H4 (cell line): ENCODE measurements around the gene PDPK1. TPM values are rescaled to one million over a fixed set of nuclear protein-coding genes. Genes with fewer than 3 reads are reported as not detected.
"Not testable (repeated sequence)": the region's sequence is repeated elsewhere in the genome, so short reads cannot be mapped to it uniquely, and the experiment has no call there.

Source experiments
- DNase-seq: peaks from one replicate; pipeline ENCODE4 v3.0.0-alpha.2; 2015; ENCODE audit warnings: low spot score
- total RNA-seq: library from RNA; depleted of rRNA; stranded (reverse); fragments of >200 nt; shearing (Covaris generic); gene quantifications from 2 replicates; pipeline ENCODE4 v1.2.3, GENCODE V29; 2014; rRNA removed

Gene PDPK1
- total RNA-seq, 1 experiment from 2014 or later, result 8.2 TPM

GRCh38 chr16:2611877-2612276 lies 74.1 kb downstream of the PDPK1 start:
- DNase-seq, result not testable (repeated sequence)

GRCh38 chr16:2613251-2613650 lies 75.4 kb downstream of the PDPK1 start:
- DNase-seq, result not testable (repeated sequence)

GRCh38 chr16:2614761-2615191 lies 77.0 kb downstream of the PDPK1 start:
- DNase-seq, result no peak

GRCh38 chr16:2618964-2619363 lies 81.1 kb downstream of the PDPK1 start:
- DNase-seq, result not testable (repeated sequence)

GRCh38 chr16:2619628-2620027 lies 81.8 kb downstream of the PDPK1 start:
- not testable (repeated sequence) for DNase-seq

GRCh38 chr16:2620870-2621269 lies 83.0 kb downstream of the PDPK1 start:
- DNase-seq, result not testable (repeated sequence)

- not testable (repeated sequence) for DNase-seq
Observed at GRCh38 chr16:2621395-2621794, 83.6 kb downstream of the PDPK1 start.

- DNase-seq, result not testable (repeated sequence)
Observed at GRCh38 chr16:2627075-2627474, 89.3 kb downstream of the PDPK1 start.

- not testable (repeated sequence) for DNase-seq
Observed at GRCh38 chr16:2631203-2631602, 93.4 kb downstream of the PDPK1 start.

- DNase-seq, result not testable (repeated sequence)
Observed at GRCh38 chr16:2632291-2632690, 94.5 kb downstream of the PDPK1 start.

- DNase-seq, result not testable (repeated sequence)
Observed at GRCh38 chr16:2639071-2639721, 101.4 kb downstream of the PDPK1 start.

- not testable (repeated sequence) for DNase-seq
Observed at GRCh38 chr16:2639722-2640072, 101.9 kb downstream of the PDPK1 start.

GRCh38 chr16:2642561-2642960 lies 104.7 kb downstream of the PDPK1 start:
- DNase-seq, result not testable (repeated sequence)

GRCh38 chr16:2644754-2645453 lies 107.1 kb downstream of the PDPK1 start:
- not testable (repeated sequence) for DNase-seq

- not testable (repeated sequence) for DNase-seq
Observed at GRCh38 chr16:2651268-2651871, 113.5 kb downstream of the PDPK1 start.

Other genes starting within 250 kb of the PDPK1 start
- 0.25 and 0.41 TPM in 2 replicates for gene ABCA3, start 197.3 kb upstream of the PDPK1 start, total RNA-seq
- gene CCNF, start 108.6 kb upstream of the PDPK1 start, total RNA-seq, result 26.1 and 35.8 TPM in 2 replicates
- gene TEDC2, start 77.9 kb upstream of the PDPK1 start, total RNA-seq, result 13.0 and 23.2 TPM in 2 replicates
- 0.14 TPM in 1 of 2 replicates, not detected in the other for gene NTN3, start 66.7 kb upstream of the PDPK1 start, total RNA-seq
- gene TBC1D24, start 62.9 kb upstream of the PDPK1 start, total RNA-seq, result 5.6 and 5.9 TPM in 2 replicates
- 39.7 and 40.5 TPM in 2 replicates for gene ATP6V0C, start 24.1 kb upstream of the PDPK1 start, total RNA-seq
- gene AMDHD2, start 17.6 kb upstream of the PDPK1 start, total RNA-seq, result 15.8 and 24.6 TPM in 2 replicates
- gene CEMP1, start 6.6 kb upstream of the PDPK1 start, total RNA-seq, result 0.08 TPM in 1 of 2 replicates, not detected in the other
- 25.3 and 49.7 TPM in 2 replicates for gene KCTD5, start 144.5 kb downstream of the PDPK1 start, total RNA-seq
- 0.02 and 0.46 TPM in 2 replicates for gene PRSS27, start 182.2 kb downstream of the PDPK1 start, total RNA-seq
- 16.1 and 19.2 TPM in 2 replicates for gene SRRM2, start 214.6 kb downstream of the PDPK1 start, total RNA-seq
- gene ELOB, start 239.3 kb downstream of the PDPK1 start, total RNA-seq, result 495 and 562 TPM in 2 replicates
- gene PRSS33, start 249.5 kb downstream of the PDPK1 start, total RNA-seq, result 0.10 TPM in 1 of 2 replicates, not detected in the other